Progenitor cell of endocrine pancreas (in vitro differentiated cells): ENCODE results near the gene GON7. TPM values are rescaled to one million over a fixed set of nuclear protein-coding genes. Genes with fewer than 3 reads are reported as not detected.
"Not testable (repeated sequence)": the region's sequence is repeated elsewhere in the genome, so short reads cannot be mapped to it uniquely, and the experiment has no call there.

ENCODE experiments used
- DNase-seq: peaks from one replicate; pipeline ENCODE4 v3.0.0; 2021; ENCODE audit warnings: low spot score; ENCODE audit not compliant: unreplicated experiment
- H3K27ac Mint-ChIP-seq: 2 replicates; pipeline ENCODE4 v1.8.0; 2021; ENCODE audit warnings: mild to moderate bottlenecking, moderate library complexity, mixed read lengths
- H3K27me3 Mint-ChIP-seq: 2 replicates; pipeline ENCODE4 v1.8.0; 2021; ENCODE audit warnings: mixed read lengths
- H3K36me3 Mint-ChIP-seq: 2 replicates; pipeline ENCODE4 v1.8.0; 2022; ENCODE audit warnings: mixed read lengths; ENCODE audit not compliant: insufficient read depth
- H3K4me1 Mint-ChIP-seq: 2 replicates; pipeline ENCODE4 v1.8.0; 2021; ENCODE audit warnings: low read depth, mixed read lengths
- H3K4me3 Mint-ChIP-seq: 2 replicates; pipeline ENCODE4 v1.8.0; 2021; ENCODE audit warnings: low read depth, mild to moderate bottlenecking, moderate library complexity, mixed read lengths
- H3K9me3 Mint-ChIP-seq: 2 replicates; pipeline ENCODE4 v1.8.0; 2021; ENCODE audit warnings: low read depth, mixed read lengths
- CTCF ChIP-seq: fragments of 200-600 bp; sonication (generic); IDR thresholded peaks from one replicate; pipeline ENCODE4 v1.5.0; 2021; ENCODE audit warnings: antibody characterized with exemption, mild to moderate bottlenecking; ENCODE audit not compliant: unreplicated experiment
- total RNA-seq: library from RNA; stranded (reverse); gene quantifications from 2 replicates; pipeline ENCODE4 v1.2.1, GENCODE V29; 2021

The GON7 gene
- total RNA-seq, 1 donor from 2014 or later = 10.6 TPM

GRCh38 chr14:93239869-93240677 lies 33.2 kb upstream of the GON7 start:
- no peaks in the 10 kb centered on the region for H3K27me3 Mint-ChIP-seq
- no peak for DNase-seq
- H3K27ac Mint-ChIP-seq = no peak overlapping the region
- peaks cover 18% of the 10 kb centered on the region for H3K36me3 Mint-ChIP-seq
- no peak for TF ChIP-seq CTCF
- H3K4me1 Mint-ChIP-seq = no peaks in the 10 kb centered on the region
- H3K9me3 Mint-ChIP-seq = no peaks in the 10 kb centered on the region
- H3K4me3 Mint-ChIP-seq = no peak overlapping the region

GRCh38 chr14:93234798-93235197 lies 27.9 kb upstream of the GON7 start:
- H3K27ac Mint-ChIP-seq = no peak overlapping the region

GRCh38 chr14:93233078-93233477 lies 26.2 kb upstream of the GON7 start:
- H3K27me3 Mint-ChIP-seq, H3K36me3 Mint-ChIP-seq, DNase-seq, H3K27ac Mint-ChIP-seq, H3K4me1 Mint-ChIP-seq, H3K4me3 Mint-ChIP-seq, H3K9me3 Mint-ChIP-seq: not testable (repeated sequence)

More at GRCh38 chr14:93234798-93235197, 27.9 kb upstream of the GON7 start:
- Mint-ChIP-seq H3K9me3 (no peaks in the 10 kb centered on the region), H3K36me3 (peaks cover 1% of the 10 kb centered on the region), H3K27me3 (peaks cover 4% of the 10 kb centered on the region), H3K4me3 (no peak overlapping the region), H3K4me1 (no peaks in the 10 kb centered on the region)
- DNase-seq = no peak
- no peak for TF ChIP-seq CTCF

- peaks cover 3% of the 10 kb centered on the region for H3K36me3 Mint-ChIP-seq
- no peaks in the 10 kb centered on the region for H3K4me1 Mint-ChIP-seq
- TF ChIP-seq CTCF = no peak
- no peak overlapping the region for H3K4me3 Mint-ChIP-seq
- peaks cover 4% of the 10 kb centered on the region for H3K27me3 Mint-ChIP-seq
- no peak for DNase-seq
- H3K27ac Mint-ChIP-seq = no peak overlapping the region
- H3K9me3 Mint-ChIP-seq = no peaks in the 10 kb centered on the region
These were observed 25.3 kb upstream of the GON7 start for GRCh38 chr14:93232159-93232558.

DNA sequence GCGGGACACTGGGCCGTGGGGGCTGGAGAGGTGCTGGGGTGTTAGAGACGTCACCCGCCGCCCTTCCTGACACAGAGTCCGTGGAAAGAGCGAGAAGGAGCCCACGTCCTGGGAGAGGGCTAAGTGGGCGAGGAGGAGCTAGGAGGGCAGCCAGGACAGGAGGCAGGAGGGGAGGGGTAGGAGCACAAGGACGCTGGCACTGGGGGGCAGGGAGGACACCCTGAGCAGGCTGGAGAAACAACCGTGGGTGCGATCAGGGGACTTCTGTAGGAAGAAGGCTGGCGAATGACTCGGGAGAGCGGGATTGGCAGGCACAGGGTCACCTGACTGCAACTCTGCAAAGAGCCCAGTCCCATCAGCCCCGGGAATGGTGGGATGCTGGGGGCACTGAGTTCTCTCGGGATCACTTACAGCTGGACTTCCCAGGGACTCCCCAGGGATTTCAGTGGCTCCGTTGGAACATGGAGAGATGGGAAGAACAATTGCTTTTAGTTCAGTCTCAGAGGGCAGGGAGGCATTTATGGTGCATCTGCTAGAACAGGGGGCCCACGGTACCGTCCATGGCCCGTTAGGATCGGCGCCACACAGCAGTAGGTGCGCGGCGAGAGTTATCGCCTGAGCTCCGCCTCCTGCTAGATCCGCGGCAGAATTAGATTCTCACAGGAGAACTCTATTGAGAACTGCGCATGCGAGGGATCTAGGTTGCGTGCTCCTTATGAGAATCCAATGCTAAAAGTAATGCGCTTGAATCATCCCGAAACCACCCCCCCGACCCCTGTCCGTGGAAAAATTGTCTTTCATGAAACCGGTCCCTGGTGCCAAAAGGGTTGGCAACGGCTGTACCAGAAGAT lies 24.5 kb upstream of the GON7 start:
- Mint-ChIP-seq H3K4me1 (no peaks in the 10 kb centered on the region), H3K27ac (no peak overlapping the region), H3K9me3 (no peaks in the 10 kb centered on the region), H3K27me3 (peaks cover 4% of the 10 kb centered on the region), H3K4me3 (no peak overlapping the region), H3K36me3 (peaks cover 5% of the 10 kb centered on the region)
- TF ChIP-seq CTCF = no peak
- DNase-seq = no peak
